ENCODE results near the gene ARMC3. TPM values are rescaled to one million over a fixed set of nuclear protein-coding genes. Genes with fewer than 3 reads are reported as not detected.

The ARMC3 gene
- total and polyA plus RNA-seq, 7 donors, result not detected

DNA sequence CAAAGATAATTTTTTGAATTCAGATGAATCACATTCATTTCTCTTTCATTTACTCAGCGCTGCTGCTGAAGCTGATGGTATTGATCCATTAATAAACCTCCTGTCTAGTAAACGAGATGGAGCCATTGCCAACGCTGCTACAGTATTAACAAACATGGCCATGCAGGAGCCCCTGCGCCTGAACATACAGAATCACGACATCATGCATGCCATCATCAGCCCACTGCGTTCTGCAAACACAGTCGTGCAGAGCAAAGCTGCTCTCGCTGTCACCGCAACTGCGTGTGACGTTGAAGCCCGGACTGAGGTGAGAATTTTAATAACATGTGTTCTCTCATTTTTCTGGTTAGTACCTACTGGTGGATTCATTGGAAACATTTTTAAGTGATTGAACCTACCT, 70.2 kb downstream of the ARMC3 start:
- 86 to 89% methylated on average over 12 of the region's 12 CpGs for WGBS, 2 donors
- Histone ChIP-seq H3K9me3 (no peaks in the 10 kb centered on the region), H3K27me3 (no peaks in the 10 kb centered on the region), H3K4me1 (no peaks in the 10 kb centered on the region), H3K4me3 (no peak overlapping the region), H3K36me3 (no peaks in the 10 kb centered on the region), H3K27ac (no peak overlapping the region)
- no peak for DNase-seq
- TF ChIP-seq EP300 (IDR thresholded peaks at IDR 0.05), result no peak
- TF ChIP-seq, protein P1, sequence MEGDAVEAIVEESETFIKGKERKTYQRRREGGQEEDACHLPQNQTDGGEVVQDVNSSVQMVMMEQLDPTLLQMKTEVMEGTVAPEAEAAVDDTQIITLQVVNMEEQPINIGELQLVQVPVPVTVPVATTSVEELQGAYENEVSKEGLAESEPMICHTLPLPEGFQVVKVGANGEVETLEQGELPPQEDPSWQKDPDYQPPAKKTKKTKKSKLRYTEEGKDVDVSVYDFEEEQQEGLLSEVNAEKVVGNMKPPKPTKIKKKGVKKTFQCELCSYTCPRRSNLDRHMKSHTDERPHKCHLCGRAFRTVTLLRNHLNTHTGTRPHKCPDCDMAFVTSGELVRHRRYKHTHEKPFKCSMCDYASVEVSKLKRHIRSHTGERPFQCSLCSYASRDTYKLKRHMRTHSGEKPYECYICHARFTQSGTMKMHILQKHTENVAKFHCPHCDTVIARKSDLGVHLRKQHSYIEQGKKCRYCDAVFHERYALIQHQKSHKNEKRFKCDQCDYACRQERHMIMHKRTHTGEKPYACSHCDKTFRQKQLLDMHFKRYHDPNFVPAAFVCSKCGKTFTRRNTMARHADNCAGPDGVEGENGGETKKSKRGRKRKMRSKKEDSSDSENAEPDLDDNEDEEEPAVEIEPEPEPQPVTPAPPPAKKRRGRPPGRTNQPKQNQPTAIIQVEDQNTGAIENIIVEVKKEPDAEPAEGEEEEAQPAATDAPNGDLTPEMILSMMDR (IDR thresholded peaks at IDR 0.05), result no peak
- TF ChIP-seq POLR2AphosphoS5 (IDR thresholded peaks at IDR 0.05), result no peak
- TF ChIP-seq POLR2A (IDR thresholded peaks at IDR 0.05), result no peak
- intact Hi-C loops (cut with DNase I), result no loop called here

DNA sequence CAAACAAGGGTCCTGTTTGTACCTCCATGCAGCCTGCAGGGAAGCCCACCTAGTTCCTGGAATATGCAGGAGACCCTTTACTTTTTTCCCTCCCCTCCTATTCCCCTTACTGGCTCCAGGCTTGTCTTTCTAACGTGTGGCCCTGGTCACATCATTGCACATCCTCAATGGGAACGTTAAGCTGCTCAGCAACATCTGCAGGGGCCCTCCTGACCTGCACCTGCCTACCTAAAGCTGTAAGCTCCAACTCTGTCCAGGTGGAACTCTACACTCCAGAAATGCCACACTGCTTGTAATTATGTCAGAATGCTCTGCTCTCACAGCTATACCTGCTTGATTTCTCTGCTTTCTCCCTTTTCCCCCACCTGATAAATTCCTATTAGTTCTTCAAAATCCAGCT, 72.1 kb downstream of the ARMC3 start:
- TF ChIP-seq POLR2AphosphoS5 (IDR thresholded peaks at IDR 0.05) (no peak), POLR2A (IDR thresholded peaks at IDR 0.05) (no peak), EP300 (IDR thresholded peaks at IDR 0.05) (no peak)
- TF ChIP-seq, protein P1 (IDR thresholded peaks at IDR 0.05), result no peak
- H3K9me3 ChIP-seq, result no peaks in the 10 kb centered on the region
- H3K4me1 ChIP-seq, result no peaks in the 10 kb centered on the region
- H3K27me3 ChIP-seq, result no peaks in the 10 kb centered on the region
- no peak for DNase-seq
- 38 to 65% methylated on average over 2 of the region's 2 CpGs for WGBS, 2 donors
- no peak overlapping the region for H3K27ac ChIP-seq
- H3K36me3 ChIP-seq, result no peaks in the 10 kb centered on the region
- intact Hi-C loops (cut with DNase I), result no loop called here
- no peak overlapping the region for H3K4me3 ChIP-seq

DNA sequence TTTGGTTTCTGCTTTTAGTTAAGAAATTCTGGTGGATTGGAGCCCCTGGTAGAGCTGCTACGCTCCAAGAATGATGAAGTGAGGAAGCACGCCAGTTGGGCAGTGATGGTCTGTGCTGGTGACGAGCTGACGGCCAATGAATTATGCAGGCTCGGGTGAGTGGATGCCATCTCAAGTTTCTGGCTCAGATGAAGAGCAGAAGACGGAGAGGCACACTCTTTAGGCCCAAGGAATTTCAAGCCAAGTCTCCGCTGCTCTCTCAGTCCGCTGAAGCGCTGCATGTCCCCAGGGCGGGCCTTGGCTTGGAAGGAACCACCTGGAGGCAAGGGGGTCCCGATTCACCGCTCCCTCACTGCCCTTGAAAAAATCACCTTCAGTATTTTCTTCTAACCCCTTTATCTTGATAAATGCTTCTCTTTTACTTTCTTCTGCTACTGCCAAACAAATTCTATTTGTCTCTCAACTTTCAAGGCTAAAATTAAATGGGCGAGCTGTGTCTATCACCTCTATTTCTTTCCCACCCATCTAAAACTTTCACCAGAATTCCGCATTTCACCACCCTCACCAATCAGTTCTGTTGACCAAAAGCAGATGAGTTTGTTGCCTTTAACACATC, 74.2 kb downstream of the ARMC3 start:
- intact Hi-C loops (cut with DNase I), result no loop called here

DNA sequence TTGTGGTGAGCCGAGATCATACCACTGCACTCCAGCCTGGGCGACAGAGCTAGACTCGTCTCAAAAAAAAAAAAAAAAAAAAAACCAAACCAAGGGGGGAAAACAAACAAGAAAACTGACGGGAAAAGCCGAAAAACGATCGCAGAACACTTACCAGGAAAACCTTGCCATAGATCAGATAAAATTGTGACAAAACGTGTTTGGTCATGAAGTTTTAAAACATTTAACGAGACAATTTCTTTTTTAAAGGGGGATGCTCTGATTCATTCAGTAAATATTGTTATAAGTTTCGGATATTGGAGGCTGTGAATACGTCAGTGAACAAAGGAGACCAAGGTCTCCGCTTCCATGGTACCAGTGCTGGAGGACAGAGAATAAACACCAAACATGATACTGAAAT, 77.3 kb downstream of the ARMC3 start:
- Histone ChIP-seq H3K27me3 (no peaks in the 10 kb centered on the region), H3K4me1 (no peaks in the 10 kb centered on the region), H3K4me3 (no peak overlapping the region), H3K36me3 (no peaks in the 10 kb centered on the region), H3K27ac (no peak overlapping the region), H3K9me3 (no peaks in the 10 kb centered on the region)
- WGBS, 2 donors, result 91 to 94% methylated on average over 12 of the region's 12 CpGs
- intact Hi-C loops (cut with DNase I), result no loop called here
- TF ChIP-seq POLR2AphosphoS5 (IDR thresholded peaks at IDR 0.05) (no peak), EP300 (IDR thresholded peaks at IDR 0.05) (no peak), POLR2A (IDR thresholded peaks at IDR 0.05) (no peak)
- TF ChIP-seq, protein P1 (IDR thresholded peaks at IDR 0.05), result no peak
- DNase-seq, result no peak

More for the DNA sequence above, 74.2 kb downstream of the ARMC3 start:
- no peaks in the 10 kb centered on the region for H3K9me3 ChIP-seq
- no peak for DNase-seq
- 91% methylated on average over 14 of the region's 14 CpGs for WGBS, 2 donors
- H3K36me3 ChIP-seq, result no peaks in the 10 kb centered on the region
- H3K4me1 ChIP-seq, result no peaks in the 10 kb centered on the region
- no peak overlapping the region for H3K4me3 ChIP-seq
- no peaks in the 10 kb centered on the region for H3K27me3 ChIP-seq
- no peak for TF ChIP-seq EP300 (IDR thresholded peaks at IDR 0.05)
- TF ChIP-seq POLR2A (IDR thresholded peaks at IDR 0.05), result no peak
- TF ChIP-seq, protein P1 (IDR thresholded peaks at IDR 0.05), result no peak
- no peak for TF ChIP-seq POLR2AphosphoS5 (IDR thresholded peaks at IDR 0.05)
- H3K27ac ChIP-seq, result no peak overlapping the region
